NCI-H526 (cell line): ENCODE data around the gene MGAT5.
"Not testable (repeated sequence)": the region's sequence is repeated elsewhere in the genome, so short reads cannot be mapped to it uniquely, and the experiment has no call there.

Source experiments
- DNase-seq, 2 experiments: peaks; one replicate each; lab custom pipeline; 2025; lab: John Stamatoyannopoulos, UW

Gene MGAT5

DNA sequence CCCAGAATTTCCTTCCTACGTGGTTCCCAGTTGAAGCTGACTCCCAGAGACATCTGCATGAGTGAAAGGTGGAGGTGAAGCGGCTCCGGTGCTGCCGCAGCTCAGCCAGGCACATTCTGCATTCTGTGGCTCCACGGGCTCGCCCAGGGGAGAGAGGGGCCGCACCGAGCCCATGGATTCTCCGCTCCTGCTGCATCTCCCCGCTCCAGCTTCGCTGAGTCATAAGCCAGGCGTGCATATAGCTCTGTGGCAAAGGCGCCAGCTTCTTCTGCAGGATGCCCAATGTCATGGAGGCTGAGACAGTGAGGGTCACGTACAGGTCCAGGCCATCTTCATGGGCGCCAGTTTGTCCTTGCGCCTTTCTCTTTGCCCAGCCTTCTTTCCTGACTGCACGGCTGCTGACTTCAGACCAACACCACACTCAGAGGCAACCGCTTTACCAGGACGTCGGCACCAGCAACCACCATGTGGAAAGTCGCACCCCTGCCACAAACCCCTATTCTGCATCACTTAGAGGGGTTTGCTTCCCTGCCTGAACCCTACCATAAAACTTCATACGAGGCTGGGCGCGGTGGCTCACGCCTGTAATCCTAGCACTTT is 215.7 kb downstream of the MGAT5 start:
- DNase-seq = no peak

DNA sequence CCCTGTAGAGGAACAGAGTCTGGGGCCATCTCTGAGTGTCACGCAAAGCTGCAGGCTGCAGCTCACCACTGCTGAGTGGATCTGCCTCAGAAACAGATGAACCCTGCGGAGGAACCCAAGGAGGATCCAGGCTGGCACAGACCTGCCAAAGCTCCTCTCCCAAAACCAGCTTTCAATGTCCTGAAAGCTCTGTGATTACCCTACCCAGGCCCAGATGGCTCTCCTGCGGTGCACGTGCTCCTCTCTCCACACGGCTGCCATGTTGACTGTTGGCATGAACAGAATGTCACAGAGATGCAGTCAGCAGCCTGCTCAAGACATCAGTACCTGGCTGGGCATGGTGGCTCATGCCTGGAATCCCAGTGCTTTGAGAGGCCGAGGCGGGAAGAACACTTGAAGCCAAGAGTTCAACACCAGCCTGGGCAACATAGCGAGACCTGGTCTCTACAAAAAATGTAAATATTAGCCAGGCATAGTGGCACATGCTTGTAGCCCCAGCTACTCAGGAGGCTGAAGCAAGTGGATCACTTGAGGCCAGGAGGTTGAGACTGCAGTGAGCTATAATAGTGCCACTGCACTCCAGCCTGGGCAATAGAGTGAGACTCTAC is 216.8 kb downstream of the MGAT5 start:
- DNase-seq = no peak

DNA sequence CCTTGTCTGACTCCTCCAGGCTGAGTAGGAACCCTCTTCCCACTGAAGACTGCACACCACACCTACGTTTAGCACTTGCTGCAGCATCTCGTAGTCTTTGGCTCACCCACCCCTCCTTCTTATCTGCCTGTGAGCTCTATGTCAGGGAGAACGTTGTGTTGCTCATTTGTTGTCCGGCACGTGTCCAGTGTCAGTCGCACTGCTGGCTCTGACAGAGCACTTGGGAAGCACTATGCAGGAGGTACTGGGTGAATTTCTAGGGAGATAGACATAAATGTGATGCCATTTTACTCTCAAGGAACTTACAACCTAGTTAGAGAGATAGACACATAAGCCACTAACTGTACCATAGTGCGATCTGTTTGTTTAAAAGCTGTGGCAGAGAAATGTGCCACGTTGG is 223.1 kb downstream of the MGAT5 start:
- not testable (repeated sequence) for DNase-seq

DNA sequence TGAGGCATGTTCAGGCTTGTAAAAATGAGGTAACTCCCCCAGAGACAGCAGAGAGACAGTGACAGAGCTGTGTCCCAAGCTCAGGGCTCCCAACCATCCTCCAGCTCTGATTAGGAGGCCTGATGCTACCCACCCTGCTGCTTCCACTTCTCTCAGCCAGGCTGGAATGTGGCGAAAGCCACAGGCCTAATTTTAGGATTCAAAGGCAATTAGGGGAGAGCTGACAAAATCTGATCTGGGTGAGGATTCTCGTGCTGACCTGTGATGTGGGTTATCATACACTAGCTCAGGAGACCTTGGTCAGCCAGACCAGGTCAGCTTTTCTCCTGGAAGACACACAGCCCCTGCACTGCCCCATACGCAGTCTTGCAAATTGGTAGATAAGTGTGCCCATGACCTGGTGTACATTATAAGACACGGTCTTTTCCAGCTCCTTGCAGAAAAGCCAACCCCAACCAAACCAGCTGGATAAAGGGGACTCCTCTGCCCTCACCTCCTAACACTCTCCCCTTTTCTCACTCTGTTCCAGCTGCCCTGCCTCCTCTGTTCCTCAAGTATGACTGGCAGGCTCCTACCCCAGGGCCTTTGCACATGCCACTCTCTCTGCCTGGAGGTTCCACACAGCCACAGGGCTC is 225.9 kb downstream of the MGAT5 start:
- no peak for DNase-seq

DNA sequence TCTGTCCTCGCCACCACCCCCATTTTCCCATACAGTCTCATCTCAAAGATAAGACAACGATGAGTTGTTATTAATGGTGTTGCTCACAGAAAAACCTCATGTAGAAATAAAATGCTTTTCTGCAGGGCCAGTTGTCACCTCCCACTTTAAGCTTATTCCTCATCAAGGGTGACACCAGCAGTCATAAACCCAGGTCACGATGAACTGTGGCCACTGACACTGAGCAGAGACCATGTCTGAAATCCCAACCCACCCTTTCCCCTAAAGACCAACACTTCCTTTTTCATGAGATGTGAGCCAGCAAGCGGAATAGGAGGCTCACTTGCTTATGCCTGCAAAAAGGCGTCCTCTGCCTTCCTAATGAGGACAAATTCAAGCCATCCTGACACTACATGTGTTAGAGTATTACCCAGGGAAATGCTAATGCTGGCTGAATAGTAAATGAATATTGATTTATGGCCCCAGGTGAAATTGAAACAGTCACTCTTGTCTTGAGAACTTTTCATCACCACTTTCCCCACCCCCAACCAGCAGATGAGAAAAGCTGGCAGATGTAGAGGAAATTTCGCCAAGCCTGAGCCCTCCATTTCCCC is 228.4 kb downstream of the MGAT5 start:
- DNase-seq = no peak

DNA sequence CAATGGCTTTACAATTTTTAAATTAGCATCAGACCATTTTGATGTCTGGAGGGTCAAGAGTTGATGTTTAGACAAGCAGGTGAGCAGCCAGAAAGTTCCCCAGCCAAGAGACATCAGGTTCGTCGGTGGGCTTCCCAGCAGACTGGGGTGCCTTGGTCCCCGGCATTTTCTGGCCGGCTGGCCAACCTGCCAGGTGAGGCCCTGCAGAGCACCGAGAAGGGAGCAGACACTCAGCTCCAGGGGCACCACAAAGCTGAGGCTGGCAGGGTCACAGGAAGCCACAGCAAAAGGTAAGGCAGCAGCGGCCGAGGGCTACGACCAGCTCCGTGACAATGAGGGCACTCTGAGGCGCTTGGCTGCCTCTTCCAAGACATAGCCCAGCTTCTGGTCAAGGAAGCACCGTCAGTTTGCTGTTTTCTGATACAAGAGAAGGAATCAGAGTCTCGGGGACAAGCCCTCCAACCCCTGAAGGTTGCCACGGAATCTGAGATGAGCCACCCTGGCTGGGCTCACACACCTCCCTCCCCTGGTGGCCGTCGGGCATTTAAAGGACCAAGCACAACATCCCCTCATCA is 229.0 kb downstream of the MGAT5 start:
- no peak for DNase-seq

DNA sequence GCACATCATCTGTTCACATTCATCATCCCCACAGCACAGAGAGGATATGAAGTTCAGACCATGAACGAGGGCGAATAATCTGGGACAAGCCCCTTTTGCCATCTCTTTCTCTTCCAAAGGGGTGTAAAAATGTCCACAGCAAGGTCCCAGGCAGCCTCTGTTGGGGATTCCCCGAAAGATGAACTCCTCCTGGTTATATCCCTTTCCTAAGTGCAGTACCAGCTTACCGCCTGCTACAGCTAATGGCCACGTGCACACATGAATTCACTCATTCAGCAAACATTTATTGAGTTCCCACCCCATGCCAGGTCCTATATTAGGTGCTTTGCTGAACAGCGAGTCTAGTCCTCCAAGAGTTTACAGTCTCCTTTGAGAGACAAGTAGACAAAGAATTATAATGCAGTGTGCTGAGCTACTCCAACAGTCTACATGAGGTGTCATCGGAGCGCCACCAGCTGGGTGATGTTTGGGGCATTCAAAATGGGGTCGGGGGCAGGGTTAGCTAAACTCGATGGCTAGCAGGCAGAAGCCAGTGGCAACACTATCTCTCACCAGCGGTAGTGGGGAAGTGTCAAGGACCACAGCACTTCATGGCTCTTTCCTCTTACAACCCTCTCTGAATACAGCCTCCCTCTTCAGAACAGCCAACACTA is 236.0 kb downstream of the MGAT5 start:
- no peak for DNase-seq

DNA sequence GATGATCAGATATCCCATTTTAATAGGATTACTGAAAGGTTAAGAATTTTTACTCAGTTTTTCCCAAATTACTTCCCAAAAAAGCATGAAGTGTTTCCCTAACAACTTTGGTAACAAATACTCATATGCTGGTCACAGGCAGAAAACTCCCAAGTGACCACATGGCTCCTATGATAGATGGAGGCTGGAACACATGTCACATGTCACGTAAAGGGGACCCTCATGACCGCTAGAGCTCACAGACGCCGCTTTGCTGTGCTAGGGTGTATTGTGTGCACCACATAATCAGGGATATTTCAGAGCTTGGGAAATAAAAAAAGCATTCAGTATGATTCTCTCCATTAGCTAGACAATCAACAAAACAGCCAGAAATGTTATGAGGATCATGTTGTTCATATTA is 236.7 kb downstream of the MGAT5 start:
- no peak for DNase-seq

DNA sequence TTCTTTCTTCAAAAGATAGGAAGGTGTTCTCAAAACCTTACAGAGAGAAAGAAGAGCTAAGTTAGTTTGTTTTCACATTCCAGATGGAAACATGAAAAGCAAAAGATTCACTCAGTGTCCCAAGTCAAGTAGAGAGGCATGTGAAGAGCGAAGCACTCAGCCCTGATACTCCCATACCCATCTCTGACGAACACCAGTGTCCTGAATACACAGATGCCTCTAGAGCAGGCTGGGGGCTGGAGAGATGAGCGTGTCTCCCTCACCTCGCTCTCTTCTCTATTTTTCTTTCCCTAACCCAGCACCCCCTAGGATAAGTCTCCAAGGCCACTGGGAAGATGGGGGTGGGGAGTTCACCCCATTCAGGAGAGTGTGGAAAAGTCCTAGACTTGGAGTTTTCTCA is 237.2 kb downstream of the MGAT5 start:
- DNase-seq = no peak

DNA sequence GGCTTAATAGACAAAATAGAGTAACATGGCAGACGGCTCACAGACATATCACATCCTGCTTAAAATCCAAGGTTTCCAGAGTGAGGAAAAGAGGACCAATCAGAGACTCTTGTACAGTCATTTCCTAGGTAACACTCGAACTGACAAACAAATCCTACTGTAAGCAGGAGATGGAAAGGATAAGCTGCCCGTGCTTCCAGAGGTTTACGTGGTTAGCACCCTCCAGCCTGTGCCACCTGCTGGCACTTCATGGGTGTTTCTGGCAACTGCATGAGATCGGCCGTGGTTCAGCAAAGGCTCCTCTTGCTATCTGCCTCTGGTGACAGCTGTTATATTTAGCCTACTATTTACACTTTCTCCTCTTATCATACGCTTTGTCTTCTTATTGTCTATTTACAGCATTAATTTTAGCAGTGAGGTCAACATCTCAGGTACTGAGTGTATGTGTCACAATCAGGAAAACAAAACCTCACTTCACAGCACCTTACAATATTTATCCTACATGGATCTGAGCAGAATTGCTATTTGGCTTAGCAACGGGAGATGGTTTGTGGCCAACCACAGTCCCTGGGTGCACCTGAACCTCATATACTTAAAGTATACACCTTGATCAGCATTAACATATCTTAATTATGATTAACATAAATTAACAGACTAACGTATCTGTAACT is 238.0 kb downstream of the MGAT5 start:
- peak; percentile 80 to 84 for DNase-seq

DNA sequence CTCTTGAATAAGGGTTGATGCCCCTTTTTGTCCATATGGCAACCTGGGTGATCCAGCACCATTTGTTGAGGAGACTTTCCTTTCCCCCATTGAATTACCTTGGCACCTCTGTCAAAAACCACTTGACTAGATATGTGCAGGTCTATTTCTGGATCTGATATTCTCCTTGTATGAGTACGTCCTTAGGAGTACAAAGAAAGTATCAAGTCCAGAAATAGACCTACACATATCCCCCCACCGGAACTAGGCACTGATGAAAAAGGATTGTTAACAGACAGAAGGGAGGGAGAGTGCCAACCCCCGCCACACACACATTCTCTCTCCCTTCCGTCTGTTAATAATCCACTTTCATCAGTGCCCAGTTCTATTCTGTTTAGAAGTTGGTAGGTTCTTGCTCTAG is 239.9 kb downstream of the MGAT5 start:
- DNase-seq = no peak

DNA sequence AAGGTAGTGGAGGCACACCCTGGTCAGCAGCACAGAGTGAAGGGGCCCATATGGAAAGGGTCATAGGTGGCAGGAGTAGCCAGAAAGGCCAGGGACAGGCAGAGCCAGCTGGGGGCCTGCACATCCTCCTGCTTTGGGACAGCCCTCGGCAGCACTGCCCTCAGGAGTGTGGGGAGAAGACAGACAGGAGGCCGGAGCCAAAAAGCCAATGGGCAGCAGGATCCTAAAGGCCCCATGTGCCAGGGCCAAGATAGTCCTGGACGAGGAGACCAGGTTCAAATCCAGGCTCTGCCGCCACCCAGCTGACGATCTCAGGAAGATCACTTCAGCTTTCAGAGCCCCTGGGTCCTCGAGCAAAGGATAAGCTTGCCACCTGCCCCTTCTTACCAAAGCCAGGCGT is 244.8 kb downstream of the MGAT5 start:
- no peak for DNase-seq

DNA sequence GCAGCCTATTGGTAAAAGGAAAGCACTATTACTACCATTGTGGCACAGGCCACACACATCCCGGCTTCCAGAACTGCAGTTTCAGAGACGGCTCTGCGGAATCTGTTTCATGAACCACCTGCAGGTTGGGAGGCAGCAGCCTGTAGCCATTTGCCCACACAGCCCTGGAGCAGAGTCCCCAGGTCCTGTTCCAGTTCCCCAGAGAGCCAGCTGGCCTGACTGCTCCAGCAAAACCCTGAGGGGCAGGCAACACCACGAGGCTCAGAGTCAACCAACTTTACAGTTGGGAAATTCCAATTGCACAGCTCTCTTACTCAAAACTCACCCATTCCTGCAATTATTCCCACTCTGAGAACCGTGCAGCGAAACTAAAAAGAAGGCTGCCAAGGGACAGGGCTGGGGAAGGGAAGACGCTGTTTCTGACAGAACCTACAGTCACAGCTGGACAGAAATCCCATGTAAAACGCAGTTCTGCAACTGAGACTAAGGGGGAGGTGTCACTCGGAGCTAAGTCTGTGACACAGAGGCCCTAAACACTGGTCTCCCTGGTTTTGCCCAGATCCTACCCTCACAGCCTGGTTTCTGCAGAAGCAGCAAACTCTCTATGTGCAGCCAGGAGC is 245.5 kb downstream of the MGAT5 start:
- no peak for DNase-seq

DNA sequence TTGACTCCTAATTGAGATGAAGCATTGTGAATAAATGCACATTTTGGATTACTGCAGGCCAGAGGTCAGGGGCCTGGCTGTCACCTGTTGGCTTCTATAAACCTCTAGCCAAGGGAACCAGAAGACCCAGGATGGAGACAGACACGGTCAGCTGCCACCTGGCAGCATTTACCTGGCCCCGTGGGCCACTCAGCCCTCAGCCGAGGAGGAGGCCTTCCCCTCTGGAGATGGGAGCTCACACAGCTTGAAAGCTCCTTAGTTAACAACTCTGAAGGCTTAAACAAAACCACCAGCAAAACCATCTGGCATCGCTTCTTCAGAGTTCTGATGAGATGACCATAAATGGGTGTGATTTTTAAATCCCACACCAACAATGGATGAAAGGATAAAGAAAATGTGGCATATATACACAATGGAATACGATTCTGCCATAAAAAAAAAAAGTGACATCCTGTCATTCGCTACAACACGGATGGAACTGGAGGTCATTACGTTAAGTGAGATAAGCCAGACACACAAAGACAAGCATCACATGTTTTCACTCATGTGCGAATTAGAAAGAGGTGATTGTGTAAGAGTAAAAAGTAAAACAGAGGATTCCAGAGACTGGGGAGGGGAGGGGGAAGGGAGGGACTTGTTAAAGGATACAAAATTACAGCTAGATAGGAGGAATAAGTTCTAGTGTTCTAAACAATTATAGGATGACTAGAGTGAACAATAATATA is 246.5 kb downstream of the MGAT5 start:
- DNase-seq = no peak

DNA sequence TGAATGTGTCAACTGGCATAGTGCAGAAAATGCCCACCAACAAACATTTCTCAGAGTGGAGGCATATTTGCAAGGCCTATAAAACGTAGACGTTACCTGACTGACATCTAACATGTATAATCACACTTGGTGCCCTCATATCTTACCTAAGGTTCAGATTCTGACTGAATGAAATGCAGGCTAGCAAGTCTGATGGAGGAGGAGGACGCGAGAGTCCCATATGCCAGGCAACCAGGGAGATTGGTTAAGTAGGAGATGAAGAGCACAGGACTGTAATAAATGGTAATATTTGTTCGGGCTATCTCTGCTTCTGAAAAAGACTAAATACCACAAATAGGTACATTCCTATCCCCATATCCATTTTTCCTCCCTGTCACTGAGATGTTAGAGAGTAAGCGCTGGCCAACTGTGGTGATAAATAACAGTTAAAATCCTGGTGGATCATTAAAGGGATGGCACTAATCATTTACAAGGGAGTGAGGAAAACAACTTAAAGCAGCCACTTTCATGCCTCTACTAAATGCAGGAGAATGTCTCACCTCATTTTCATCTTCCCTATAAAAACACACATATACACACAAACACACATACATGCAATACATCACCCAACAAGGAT is 247.7 kb downstream of the MGAT5 start:
- DNase-seq = no peak

DNA sequence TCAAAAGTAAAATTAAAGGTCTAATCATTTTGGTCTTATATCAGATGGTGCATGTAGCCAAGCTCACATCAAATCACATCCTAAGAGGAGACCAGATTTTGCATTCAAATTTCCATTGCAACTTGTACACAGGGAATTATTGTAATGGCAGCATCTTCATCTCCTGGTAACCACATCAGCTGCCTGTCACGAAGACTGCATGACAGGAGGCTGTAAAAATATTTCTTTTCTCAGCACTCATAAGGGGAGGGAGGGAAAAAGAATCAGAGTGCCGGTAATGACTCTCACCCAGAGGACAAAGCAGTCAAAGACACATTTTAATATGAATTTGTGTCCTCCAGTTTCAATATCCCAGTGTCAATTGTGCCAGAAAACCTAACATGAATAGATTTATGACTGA is 248.2 kb downstream of the MGAT5 start:
- DNase-seq = no peak
